A549 treated with DMSO at 1 μM for 4 hours (cell line): ENCODE results near the gene ZNF48. TPM values are rescaled to one million over a fixed set of nuclear protein-coding genes. Genes with fewer than 3 reads are reported as not detected.

Source experiments
- total RNA-seq: library from RNA; stranded (reverse); fragments of 200-300 nt; extraction: Qiagen RNA extraction; gene quantifications from 5 replicates; pipeline ENCODE4 v1.2.3, GENCODE V29; 2022; ENCODE audit warnings: low read depth

Gene ZNF48
- total RNA-seq: 11.9 to 12.9 TPM (median 12.4 TPM) in 5 replicates

DNA sequence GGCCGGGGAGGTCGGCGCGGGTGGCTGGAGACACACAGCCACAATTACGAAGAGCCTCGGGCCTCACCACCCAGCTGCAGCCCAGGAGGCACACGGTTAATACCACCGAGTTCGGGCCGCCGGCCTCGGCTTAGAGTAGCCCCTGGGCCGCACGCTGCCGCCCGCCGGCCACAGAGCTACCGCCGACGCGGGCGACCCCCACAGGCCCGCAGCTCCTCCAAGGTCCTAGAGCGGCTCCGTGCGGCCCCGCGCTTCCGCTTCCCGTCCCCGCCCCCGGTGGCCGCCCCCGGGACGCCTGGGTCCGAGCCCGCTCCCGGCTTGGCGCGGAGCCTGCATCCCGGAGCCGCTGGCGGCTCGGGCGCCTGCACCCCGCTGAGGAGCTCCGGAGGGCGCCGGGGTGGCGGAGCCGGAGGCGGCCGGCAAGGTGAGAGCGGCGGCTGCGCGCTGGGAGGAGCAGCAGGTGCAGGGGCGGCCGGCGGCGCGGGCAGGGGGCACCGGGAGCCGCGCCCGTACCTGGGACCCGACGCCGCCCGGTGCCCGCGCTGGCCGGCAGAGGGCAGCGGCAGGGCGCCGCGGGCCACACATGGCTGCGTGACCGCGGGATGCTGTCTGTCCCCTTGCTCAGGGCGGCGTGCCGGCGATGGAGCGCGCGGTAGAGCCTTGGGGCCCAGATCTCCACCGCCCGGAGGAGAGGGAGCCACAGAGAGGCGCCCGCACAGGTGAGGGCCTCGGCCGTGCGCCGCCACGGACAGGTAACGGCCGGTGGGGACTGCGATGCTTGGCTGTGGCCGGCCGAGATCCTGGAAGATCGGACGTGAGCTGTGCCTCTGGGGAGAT lies at the start of gene ZNF48:
TSS of gene ZNF48 (plus strand) at position 266 of the 837 bp plus-strand sequence. CDS start at position 641, 375 bp downstream.

DNA sequence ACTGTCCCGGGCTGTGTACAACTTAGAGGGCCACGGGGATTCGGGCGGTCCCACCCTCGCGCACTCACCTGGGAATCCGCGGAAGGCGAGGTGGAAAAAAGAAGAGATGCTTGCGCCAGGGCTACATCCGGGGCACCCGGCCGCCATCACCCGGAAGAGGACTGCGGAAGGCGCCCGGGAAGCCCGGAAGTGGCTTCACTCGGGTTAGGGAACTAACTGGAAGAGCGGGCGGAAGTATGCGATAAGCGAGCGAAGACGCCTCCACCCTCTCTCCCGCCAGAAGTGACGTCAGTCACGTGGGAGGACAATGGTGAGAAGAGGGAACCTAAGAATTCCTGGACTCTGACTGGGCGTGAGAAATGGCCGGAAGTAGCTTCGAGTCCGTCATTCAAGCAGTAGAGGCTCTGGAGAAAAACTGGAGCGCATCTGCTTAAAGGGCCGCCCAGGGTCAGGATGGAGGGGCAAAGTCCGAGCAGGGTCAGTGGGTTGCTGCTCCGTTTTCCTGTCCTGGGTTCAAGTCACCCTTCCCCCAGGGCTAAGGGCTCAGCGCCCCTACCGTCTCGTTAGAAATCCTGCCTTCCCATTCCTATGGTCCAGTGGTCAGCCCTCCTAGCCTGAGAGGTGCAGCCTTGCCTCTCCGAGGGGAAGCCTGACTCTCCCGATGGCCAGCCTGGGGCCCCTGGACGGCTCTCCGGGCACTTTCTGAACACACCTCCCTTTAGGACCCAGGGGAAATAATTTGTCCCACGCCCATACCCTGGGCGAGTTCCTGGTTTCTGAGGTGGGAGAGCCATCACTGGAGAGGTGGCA lies 39.9 kb upstream of the ZNF48 start, which contains the start of gene CD2BP2:
TSS of gene CD2BP2 (minus strand) at position 165 of the 810 bp plus-strand sequence. CDS start 627 bp downstream, outside the sequence.

DNA sequence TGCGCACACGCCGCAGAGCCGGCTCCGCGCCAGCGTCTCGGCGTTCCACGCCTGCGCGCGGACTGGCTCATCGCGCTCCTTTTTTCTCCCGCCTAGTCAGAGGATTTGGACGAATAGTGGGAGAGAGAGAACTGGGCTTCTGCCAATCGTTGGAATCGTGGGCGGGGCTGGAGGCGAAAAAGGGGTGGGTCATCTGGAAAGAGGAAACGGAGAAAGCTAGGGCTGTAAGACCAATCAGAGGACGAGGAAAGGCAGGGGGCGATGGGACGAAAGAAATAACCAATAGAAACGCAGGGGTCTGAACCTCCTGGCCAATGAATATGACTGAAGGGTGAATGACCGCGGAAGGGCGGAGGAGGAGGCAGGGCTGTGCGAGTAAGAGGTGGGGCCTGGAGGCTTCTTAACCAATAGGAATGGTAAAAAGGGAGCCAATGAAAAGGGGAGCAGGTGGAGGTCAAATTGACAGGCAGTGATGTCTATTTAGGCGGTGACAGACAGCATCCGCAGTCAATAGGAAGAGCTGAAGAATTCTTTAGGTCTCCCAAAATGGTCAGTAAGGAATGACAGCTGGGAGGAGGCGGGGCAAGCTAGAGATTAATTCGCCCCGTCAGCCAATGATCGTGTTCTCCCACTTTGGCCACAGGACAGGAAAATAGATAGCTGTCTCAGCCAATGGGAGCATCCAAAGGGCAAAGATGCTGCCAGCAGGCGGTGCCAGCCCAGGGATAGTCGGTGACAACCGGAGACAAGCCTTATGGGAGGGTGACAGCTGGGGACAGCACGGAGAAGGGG lies 24.6 kb upstream of the ZNF48 start, which contains the start of gene TBC1D10B:
TSS of gene TBC1D10B (minus strand) at position 39 of the 792 bp plus-strand sequence. CDS start 311 bp downstream, outside the sequence.

DNA sequence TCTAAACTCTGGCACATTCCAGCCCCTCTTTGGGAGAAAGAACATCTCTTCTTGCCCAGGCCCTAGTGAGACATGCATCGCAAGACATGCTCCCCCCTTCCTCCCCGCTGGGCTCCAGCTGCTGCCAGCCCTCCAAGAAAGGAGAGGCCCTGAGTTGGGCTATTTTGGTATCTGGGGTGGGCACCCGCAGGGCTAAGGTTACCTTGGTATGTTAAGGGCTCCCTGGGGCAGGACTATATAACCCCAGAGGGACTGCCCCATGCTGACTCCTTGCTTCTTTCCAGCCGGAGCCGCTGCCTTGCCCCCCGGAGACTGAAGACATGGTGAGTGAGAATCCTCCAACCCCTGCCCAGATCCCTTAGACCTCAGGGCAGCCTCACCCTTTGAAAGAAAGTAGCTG lies 20.7 kb upstream of the ZNF48 start, which contains the start of gene MYL11:
TSS of gene MYL11 (plus strand) at position 265 of the 400 bp plus-strand sequence. CDS start at position 321, 56 bp downstream.

DNA sequence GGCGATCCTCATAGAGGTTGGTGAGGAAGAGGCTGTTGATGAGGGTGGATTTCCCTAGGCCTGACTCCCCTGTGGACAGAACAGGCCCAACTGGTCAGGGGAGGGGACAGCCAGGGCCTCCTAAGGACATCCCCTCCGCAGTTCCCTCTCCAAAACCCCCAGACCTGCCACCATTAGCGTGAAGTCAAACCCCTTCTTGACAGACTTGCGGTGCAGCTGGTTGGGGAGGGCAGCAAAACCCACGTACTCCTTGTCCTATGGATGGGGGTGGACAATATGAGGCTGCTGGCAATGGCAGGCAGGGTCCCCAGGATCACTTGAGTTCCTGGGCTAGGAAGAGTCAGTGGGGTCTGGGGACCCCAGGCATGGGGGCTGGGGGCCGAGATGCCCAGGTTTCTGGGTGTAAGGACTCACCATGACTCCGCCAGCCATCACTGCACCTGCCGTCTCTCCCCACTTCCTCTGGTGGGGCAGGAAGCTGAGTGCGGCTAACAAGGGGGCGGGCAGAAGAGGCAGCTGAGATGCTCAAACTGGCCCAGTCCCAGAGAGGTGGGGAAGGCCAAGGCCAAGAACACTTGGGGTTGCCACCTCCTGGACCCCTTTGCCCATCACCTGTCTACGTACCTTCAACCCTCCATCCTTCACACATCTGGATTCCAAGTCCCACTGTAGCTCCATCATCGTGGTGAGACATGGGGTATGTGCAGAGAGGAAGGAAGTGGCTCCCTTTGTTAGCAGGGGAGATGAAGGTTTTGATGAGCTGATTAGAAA lies 12.9 kb upstream of the ZNF48 start, which contains the start of gene SEPTIN1:
TSS of gene SEPTIN1 (minus strand) at position 451 of the 771 bp plus-strand sequence. CDS start at position 432, 19 bp downstream.

DNA sequence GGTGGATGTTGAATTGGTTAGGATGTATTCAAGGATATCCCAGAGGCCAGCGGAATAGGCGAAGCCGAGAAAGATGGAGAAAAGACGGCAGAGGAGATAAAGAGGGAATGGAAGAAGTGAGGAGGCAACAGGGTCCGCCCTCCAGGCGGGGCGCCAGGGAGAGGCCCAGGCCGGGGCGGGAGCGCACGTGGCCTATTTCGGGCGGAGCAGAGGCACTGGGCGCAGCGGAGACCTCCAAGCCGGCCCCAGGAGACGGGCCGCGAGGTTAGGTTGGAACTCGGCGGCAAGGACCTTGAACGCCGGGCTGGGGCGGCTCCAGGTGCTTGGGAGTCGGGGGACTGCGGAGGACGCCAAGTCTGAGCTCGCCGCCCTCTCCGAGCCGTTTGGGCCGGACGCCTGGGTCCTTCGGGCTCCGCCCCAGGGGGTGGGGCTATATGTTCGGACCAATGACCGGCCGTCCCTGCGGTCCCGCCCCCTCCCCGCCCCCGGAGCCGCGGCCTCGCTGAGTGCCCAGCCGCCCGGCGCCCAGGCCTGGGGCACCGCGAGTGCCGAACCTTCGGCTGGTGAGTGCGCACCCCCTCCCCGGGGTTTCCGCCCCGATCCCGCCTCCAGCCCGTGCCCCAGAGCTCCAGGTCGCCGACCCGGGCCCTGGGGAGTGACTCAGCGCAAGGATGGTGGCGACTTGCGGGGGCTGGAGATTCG lies 12.0 kb downstream of the ZNF48 start, which contains the start of gene ZNF771:
TSS of gene ZNF771 (plus strand) at position 505 of the 702 bp plus-strand sequence. CDS start 448 bp downstream, outside the sequence.

DNA sequence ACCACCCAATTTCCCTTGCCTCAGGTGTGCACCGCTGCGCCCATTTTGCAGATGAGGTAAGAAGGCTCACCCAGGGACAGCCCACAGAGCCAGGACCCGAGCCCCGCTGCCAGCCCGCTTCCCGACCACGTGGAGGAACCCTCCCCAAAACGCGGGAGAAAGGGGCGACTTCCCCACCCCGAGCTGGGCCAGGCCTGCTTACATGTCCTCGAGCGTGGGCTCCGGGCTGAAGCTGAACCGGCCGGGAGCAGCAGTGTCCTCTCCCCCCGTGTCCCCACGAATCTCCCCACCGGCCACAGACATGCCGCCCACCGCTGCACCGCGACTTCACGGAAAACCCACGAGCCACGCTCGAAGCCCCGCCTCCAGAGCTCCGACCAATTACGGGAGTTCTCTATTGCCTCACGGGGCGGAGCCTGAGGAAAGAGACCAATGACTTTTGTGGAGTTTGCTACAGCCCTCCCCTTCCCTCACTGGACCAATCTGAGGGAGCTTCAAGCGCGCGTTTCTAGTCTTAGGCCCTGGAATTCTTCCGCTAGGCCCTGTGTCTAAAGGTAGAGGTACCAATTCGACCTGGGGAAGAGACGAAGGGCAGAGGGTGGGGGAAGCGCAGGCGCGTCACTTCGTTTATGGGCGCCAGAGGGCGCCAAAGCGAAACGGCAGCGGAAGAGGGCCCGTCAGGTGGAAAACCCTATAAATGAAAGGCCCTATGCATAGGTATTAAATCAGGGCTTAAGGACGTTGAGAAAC lies 34.6 kb downstream of the ZNF48 start, which contains the start of gene DCTPP1:
TSS of gene DCTPP1 (minus strand) at position 353 of the 750 bp plus-strand sequence. CDS start at position 303, 50 bp downstream.

DNA sequence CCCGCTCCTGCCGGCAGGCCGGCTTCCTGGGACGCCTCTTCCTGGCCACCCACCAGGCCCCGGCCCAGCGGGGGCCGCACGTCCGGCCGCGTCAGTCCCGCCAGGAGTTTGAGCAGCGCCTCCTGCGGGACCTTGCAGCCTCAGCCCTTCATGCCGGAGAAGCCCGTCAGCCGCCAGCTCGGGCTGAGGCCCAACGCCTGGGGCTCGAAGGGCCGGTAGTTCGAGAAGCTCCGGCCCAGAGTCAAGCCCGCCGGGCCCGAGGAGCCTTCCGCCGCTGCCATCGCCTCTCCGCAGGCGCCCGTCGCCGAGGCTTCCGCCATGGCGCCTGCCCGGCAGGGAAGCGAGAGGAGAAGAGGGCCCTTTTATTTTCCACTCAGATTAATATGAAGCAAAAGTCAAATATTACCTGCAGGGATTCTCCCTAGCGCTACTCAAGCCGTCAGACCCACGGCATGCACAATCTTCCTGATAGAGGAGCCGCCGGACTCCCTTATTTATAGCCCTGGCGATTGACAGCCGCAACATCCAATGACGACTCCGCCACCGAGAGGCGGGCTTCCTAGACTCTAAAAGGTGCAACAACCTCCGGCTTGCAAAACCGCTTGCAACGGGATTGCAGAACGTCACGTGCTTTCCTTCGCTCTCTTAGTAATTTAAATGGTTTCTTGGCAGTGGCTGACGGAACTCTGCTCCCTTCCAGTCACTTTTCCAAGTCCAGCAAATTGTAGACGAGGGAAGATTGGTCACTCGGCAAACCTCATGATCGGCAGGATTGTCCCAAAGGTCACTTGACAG lies 50.4 kb downstream of the ZNF48 start, which contains the start of gene SEPHS2:
TSS of gene SEPHS2 (minus strand) at position 467 of the 795 bp plus-strand sequence. CDS start at position 320, 147 bp downstream.

Other genes with a start within 250 kb of the ZNF48 start
- 2.9 to 4.0 TPM (median 3.5 TPM) in 5 replicates for gene CORO1A, start 211.8 kb upstream of the ZNF48 start, total RNA-seq
- 163 to 214 TPM (median 202 TPM) in 5 replicates for gene BOLA2B, start 201.8 kb upstream of the ZNF48 start, total RNA-seq
- gene SLX1A, start 201.5 kb upstream of the ZNF48 start, total RNA-seq: 6.8 to 22.9 TPM (median 9.4 TPM) in 5 replicates
- 5.6 to 13.9 TPM (median 9.3 TPM) in 5 replicates for gene SULT1A3, start 196.2 kb upstream of the ZNF48 start, total RNA-seq
- gene NPIPB13, start 146.9 kb upstream of the ZNF48 start, total RNA-seq: 0.66 to 3.2 TPM (median 3.0 TPM) in 5 replicates
- 64.0 to 69.6 TPM (median 67.1 TPM) in 5 replicates for gene CD2BP2, start 40.1 kb upstream of the ZNF48 start, total RNA-seq
- 26.5 to 36.6 TPM (median 31.8 TPM) in 5 replicates for gene TBC1D10B, start 24.9 kb upstream of the ZNF48 start, total RNA-seq
- 0.46 to 0.63 TPM (median 0.54 TPM) in 3 of 5 replicates, not detected in the others for gene MYL11, start 20.6 kb upstream of the ZNF48 start, total RNA-seq
- 1.4 to 2.2 TPM (median 1.7 TPM) in 5 replicates for gene SEPTIN1, start 12.9 kb upstream of the ZNF48 start, total RNA-seq
- 3.7 to 6.2 TPM (median 5.4 TPM) in 5 replicates for gene ZNF771, start 12.2 kb downstream of the ZNF48 start, total RNA-seq
- 115 to 143 TPM (median 137 TPM) in 5 replicates for gene DCTPP1, start 34.6 kb downstream of the ZNF48 start, total RNA-seq
- 51.1 to 56.3 TPM (median 54.3 TPM) in 5 replicates for gene SEPHS2, start 50.5 kb downstream of the ZNF48 start, total RNA-seq
- gene ITGAL, start 77.3 kb downstream of the ZNF48 start, total RNA-seq: 0.12 to 0.28 TPM (median 0.21 TPM) in 4 of 5 replicates, not detected in the other
- gene ZNF768, start 131.1 kb downstream of the ZNF48 start, total RNA-seq: 38.0 to 49.6 TPM (median 44.5 TPM) in 5 replicates
- 3.1 to 5.1 TPM (median 4.6 TPM) in 5 replicates for gene ZNF747, start 139.4 kb downstream of the ZNF48 start, total RNA-seq
- gene ZNF764, start 163.0 kb downstream of the ZNF48 start, total RNA-seq: 5.2 to 6.3 TPM (median 5.6 TPM) in 5 replicates
- gene ZNF688, start 176.3 kb downstream of the ZNF48 start, total RNA-seq: 5.5 to 10.0 TPM (median 7.8 TPM) in 5 replicates
- not detected in 5 replicates for gene ZNF785, start 190.3 kb downstream of the ZNF48 start, total RNA-seq
- gene ZNF689, start 215.0 kb downstream of the ZNF48 start, total RNA-seq: 7.5 to 9.6 TPM (median 8.7 TPM) in 5 replicates